Measurements from ENCODE around the gene ACOT8. TPM values are rescaled to one million over a fixed set of nuclear protein-coding genes. Genes with fewer than 3 reads are reported as not detected.

Gene ACOT8
- total RNA-seq, 4 donors from 2014 or later = 27.2 to 49.8 (median 29.9) TPM

DNA sequence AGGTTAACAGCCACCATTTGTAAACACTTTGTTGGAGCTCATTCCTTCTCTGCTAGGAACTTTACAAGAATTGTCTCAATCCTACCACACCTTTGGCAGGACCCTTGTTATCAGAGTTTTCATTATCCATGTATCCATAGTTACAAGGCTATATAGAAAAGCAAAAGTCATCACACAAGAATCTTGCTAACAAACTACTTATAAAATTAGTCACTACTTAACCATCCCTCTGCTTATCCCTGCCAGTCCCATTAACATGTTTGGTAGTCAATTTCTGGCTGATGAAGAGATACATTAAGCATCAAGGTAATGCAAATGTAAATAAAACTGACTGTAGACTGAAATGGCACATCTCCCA, 10.6 kb upstream of the ACOT8 start:
- Histone ChIP-seq H3K9me3 (no peaks in the 10 kb centered on the region), H3K27ac (peak overlapping the region in 2 of 4 donors; percentile 1 to 29), H3K27me3 (no peaks in the 10 kb centered on the region), H3K4me3 (no peak overlapping the region), H3K36me3 (peaks cover 0 to 6% of the 10 kb centered on the region in 2 donors), H3K4me1 (peaks cover 0 to 15% (median 0%) of the 10 kb centered on the region in 3 donors)
- ATAC-seq = no peak
- TF ChIP-seq, protein P1, sequence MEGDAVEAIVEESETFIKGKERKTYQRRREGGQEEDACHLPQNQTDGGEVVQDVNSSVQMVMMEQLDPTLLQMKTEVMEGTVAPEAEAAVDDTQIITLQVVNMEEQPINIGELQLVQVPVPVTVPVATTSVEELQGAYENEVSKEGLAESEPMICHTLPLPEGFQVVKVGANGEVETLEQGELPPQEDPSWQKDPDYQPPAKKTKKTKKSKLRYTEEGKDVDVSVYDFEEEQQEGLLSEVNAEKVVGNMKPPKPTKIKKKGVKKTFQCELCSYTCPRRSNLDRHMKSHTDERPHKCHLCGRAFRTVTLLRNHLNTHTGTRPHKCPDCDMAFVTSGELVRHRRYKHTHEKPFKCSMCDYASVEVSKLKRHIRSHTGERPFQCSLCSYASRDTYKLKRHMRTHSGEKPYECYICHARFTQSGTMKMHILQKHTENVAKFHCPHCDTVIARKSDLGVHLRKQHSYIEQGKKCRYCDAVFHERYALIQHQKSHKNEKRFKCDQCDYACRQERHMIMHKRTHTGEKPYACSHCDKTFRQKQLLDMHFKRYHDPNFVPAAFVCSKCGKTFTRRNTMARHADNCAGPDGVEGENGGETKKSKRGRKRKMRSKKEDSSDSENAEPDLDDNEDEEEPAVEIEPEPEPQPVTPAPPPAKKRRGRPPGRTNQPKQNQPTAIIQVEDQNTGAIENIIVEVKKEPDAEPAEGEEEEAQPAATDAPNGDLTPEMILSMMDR (IDR thresholded peaks at IDR 0.05) = no peak
- TF ChIP-seq POLR2AphosphoS5 (IDR thresholded peaks at IDR 0.05) = no peak
- TF ChIP-seq EP300 (IDR thresholded peaks at IDR 0.05) = no peak
- no peak for TF ChIP-seq POLR2A (IDR thresholded peaks at IDR 0.05)

DNA sequence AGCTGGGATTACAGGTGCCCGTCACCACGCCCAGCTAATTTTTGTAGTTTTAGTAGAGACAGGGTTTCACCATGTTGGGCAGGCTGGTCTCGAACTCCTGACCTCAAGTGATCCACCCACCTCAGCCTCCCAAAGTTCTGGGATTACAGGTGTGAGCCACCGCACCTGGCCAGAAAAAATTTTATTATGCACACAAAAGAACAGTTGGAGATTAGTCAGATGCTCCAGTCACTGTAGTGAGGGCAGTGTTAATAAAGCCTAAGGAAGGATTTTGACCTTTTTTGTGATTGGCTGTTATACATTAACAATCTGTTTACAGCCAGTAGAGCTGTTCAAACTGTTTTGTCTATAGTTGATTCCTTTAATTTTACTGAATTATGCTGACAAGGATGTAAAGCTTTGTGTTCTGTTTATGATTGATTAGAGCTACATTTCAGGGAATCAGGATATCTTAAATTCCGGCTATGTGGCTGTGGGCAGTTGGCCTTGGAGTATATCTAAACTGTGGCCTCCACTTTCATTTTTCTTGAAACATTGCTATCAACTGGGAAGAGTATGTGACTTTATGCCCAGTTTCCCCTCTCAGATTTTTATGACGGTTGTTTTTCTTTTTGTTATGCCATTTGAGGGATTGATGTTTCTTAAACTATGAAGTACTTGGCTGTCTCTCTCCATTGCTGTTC, 10.1 kb upstream of the ACOT8 start:
- TF ChIP-seq, protein P1 (IDR thresholded peaks at IDR 0.05) = no peak
- TF ChIP-seq POLR2AphosphoS5 (IDR thresholded peaks at IDR 0.05) = no peak
- TF ChIP-seq EP300 (IDR thresholded peaks at IDR 0.05) = no peak
- no peak for TF ChIP-seq POLR2A (IDR thresholded peaks at IDR 0.05)
- WGBS, 2 donors (ENCODE audit: low coverage in 1 of 2) = 51 to 77% methylated on average over 2 to 6 of the region's 6 CpGs
- peaks cover 0 to under 1% of the 10 kb centered on the region in 2 donors for H3K36me3 ChIP-seq
- H3K9me3 ChIP-seq = no peaks in the 10 kb centered on the region
- H3K27ac ChIP-seq = peak overlapping the region in 2 of 4 donors; percentile 1 to 29
- H3K4me1 ChIP-seq = peaks cover 0 to 15% (median 0%) of the 10 kb centered on the region in 3 donors
- no peaks in the 10 kb centered on the region for H3K27me3 ChIP-seq
- ATAC-seq = no peak
- H3K4me3 ChIP-seq = no peak overlapping the region

DNA sequence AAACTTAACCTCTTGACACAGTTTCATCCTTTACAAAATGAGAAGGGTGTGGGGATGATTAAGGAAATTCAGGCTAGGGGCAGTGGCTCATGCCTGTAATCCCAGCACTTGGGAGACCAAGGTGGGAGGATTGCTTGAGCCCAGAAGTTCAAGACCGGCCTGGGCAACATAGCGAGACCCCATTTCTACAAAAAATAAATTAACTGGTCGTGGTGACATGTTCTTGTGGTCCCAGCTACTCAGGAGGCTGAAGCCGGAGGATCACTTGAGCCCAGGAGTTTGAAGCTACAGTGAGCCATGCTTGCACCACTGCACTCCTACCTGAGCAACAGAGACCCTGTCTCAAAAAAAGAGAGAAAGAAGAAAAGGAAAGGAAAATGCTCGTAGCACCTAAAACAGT, 9.3 kb upstream of the ACOT8 start:
- no peak for ATAC-seq
- 96 to 100% methylated on average over 4 of the region's 5 CpGs for WGBS, 2 donors (ENCODE audit: low coverage in 1 of 2)
- Histone ChIP-seq H3K36me3 (no peaks in the 10 kb centered on the region), H3K27ac (no peak overlapping the region), H3K27me3 (no peaks in the 10 kb centered on the region), H3K9me3 (no peaks in the 10 kb centered on the region), H3K4me3 (no peak overlapping the region), H3K4me1 (peaks cover 0 to 15% (median 0%) of the 10 kb centered on the region in 3 donors)
- no peak for TF ChIP-seq POLR2A (IDR thresholded peaks at IDR 0.05)
- TF ChIP-seq, protein P1 (IDR thresholded peaks at IDR 0.05) = no peak
- no peak for TF ChIP-seq EP300 (IDR thresholded peaks at IDR 0.05)
- no peak for TF ChIP-seq POLR2AphosphoS5 (IDR thresholded peaks at IDR 0.05)

DNA sequence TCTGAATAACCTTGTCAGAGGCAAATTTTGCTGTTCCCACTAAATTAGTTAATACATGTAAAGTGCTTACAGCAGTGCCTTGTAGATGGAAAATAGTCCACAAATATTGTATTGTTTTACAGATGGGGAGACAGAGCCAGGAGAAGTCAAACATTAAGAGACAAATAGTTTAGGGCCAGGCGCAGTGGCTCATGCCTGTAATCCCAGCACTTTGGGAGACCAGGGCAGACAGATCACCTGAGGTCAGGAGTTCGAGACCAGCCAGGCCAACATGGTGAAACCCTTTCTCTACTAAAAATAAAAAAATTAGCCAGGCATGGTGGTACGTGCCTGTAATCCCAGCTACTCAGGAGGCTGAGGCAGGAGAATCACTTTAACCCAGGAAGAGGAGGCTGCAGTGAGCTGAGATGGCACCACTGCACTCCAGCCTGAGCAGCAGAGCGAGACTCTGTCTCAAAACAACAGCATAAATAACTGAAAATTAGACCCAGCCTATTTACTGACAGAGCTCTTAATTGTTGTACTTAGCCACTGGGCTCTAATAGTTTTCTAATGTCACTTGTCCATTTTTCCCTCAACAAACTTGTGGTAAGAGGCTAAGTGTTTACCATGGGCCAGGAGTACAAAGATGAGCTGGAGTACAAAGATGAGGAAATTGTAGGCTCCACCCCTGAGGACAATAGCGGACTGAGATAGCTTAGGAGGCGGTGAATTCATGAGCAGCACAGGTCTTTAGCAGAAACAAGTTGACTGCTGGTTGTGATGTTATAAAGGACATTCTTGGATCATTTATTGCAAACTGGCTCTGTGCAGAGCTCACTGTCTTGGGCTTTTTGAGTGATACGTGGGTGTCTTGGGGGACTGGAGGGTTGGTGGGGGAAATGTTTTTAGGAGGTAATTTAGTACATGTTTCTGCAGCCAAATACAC, 6.6 kb upstream of the ACOT8 start:
- no peaks in the 10 kb centered on the region for H3K9me3 ChIP-seq
- TF ChIP-seq POLR2AphosphoS5 (IDR thresholded peaks at IDR 0.05) (no peak), EP300 (IDR thresholded peaks at IDR 0.05) (no peak), POLR2A (IDR thresholded peaks at IDR 0.05) (no peak)
- TF ChIP-seq, protein P1 (IDR thresholded peaks at IDR 0.05) = no peak
- H3K4me1 ChIP-seq = peaks cover 0 to 15% (median 0%) of the 10 kb centered on the region in 3 donors
- H3K36me3 ChIP-seq = no peaks in the 10 kb centered on the region
- WGBS, 2 donors (ENCODE audit: low coverage in 1 of 2) = 81 to 90% methylated on average over 6 to 7 of the region's 7 CpGs
- no peak overlapping the region for H3K27ac ChIP-seq
- ATAC-seq = no peak
- no peaks in the 10 kb centered on the region for H3K27me3 ChIP-seq
- no peak overlapping the region for H3K4me3 ChIP-seq
